GM18499 (cell line): ENCODE data around the gene TRIM51G.
"Not testable (repeated sequence)": the region's sequence is repeated elsewhere in the genome, so short reads cannot be mapped to it uniquely, and the experiment has no call there.

Experiments used
- ATAC-seq: cut with Tn5 transposase; IDR thresholded peaks from one replicate; pipeline ENCODE4 v1.9.1; 2021; ENCODE audit warnings: moderate number of reproducible peaks; ENCODE audit not compliant: insufficient read depth, unreplicated experiment

Gene TRIM51G

GRCh38 chr11:48983785-48984184 lies at the start of gene TRIM51G:
Gene TRIM51G, minus strand, starts transcription at chr11:48983885. Its CDS starts 2,190 bp downstream, at chr11:48981695.
- not testable (repeated sequence) for ATAC-seq

GRCh38 chr11:49028523-49028922 lies 44.8 kb upstream of the TRIM51G start, which contains the start of gene TRIM49B:
Gene TRIM49B, plus strand, starts transcription at chr11:49028823. Its CDS starts 2,777 bp downstream, at chr11:49031600.
- ATAC-seq, result not testable (repeated sequence)

GRCh38 chr11:48968592-48968991 lies 15.1 kb downstream of the TRIM51G start:
- not testable (repeated sequence) for ATAC-seq

GRCh38 chr11:48955315-48956049 lies 28.2 kb downstream of the TRIM51G start:
- ATAC-seq, result not testable (repeated sequence)

GRCh38 chr11:48945796-48946195 lies 37.9 kb downstream of the TRIM51G start:
- ATAC-seq, result not testable (repeated sequence)
